B cell (primary cell): ENCODE data around the gene CHMP6. TPM values are rescaled to one million over a fixed set of nuclear protein-coding genes. Genes with fewer than 3 reads are reported as not detected.

Source experiments
- ATAC-seq: fragments of 200-7000 bp; cut with Tn5 transposase; one replicate; pipeline ENCODE4 v1.10.0; 2021; ENCODE audit warnings: low read depth, mild to moderate bottlenecking, moderate number of reproducible peaks, moderate library complexity
- CTCF ChIA-PET: fragments of 350-600 bp; sonication (Branson Sonifier 250); formaldehyde crosslinking; loops from one replicate; lab custom pipeline; 2021; ENCODE audit warnings: antibody characterized with exemption, inconsistent platforms; lab: Charles Lee
- POLR2A ChIA-PET: fragments of 350-600 bp; sonication (Branson Sonifier 250); formaldehyde crosslinking; loops from one replicate; lab custom pipeline; 2021; ENCODE audit warnings: antibody characterized with exemption; lab: Charles Lee
- DNase-seq: peaks from one replicate; pipeline ENCODE4 v3.0.0; 2013
- H2AFZ ChIP-seq: 2 replicates; pipeline ENCODE4 v1.6.1; 2012; ENCODE audit warnings: mild to moderate bottlenecking, low read depth, low read length; ENCODE audit not compliant: insufficient read depth, poor library complexity, severe bottlenecking
- H3K27ac ChIP-seq, 2 donors: 1 replicate in 1 of 2; 2 replicates in 1 of 2; pipeline ENCODE4 v1.5.1; 2012 to 2013; ENCODE audit warnings: low read length in 2 of 2, mild to moderate bottlenecking in 2 of 2, moderate library complexity in 1 of 2
- H3K27me3 ChIP-seq, 4 experiments: fragments of 200-600 bp in 1 of 4; sonication (generic) in 1 of 4; replicated peaks in 1 of 4; 1 replicate in 2 of 4; 2 replicates in 2 of 4; pipeline versions ENCODE4 v1.6.1 to v1.7.0; 2013 to 2016; ENCODE audit warnings: low read length in 3 of 4, mild to moderate bottlenecking in 2 of 4, mixed read lengths in 1 of 4, moderate library complexity in 1 of 4; ENCODE audit not compliant: insufficient read depth in 4 of 4, control insufficient read depth in 3 of 4; ENCODE audit errors: control extremely low read depth in 1 of 4
- H3K36me3 ChIP-seq, 2 experiments: replicated peaks in 1 of 2; 1 replicate in 1 of 2; 2 replicates in 1 of 2; pipeline versions ENCODE4 v1.6.1 to v1.7.1; 2013; ENCODE audit warnings: low read length in 1 of 2; ENCODE audit not compliant: insufficient read depth in 2 of 2, control insufficient read depth in 1 of 2; ENCODE audit errors: control extremely low read depth in 1 of 2, extremely low read depth in 1 of 2
- H3K4me1 ChIP-seq, 2 donors: fragments of 200-600 bp in 1 of 2; sonication (generic) in 1 of 2; 1 replicate in 1 of 2; 2 replicates in 1 of 2; pipeline versions ENCODE4 v1.5.1 to v1.6.1; 2013 to 2017; ENCODE audit warnings: low read length in 2 of 2; ENCODE audit not compliant: control insufficient read depth in 2 of 2, insufficient read depth in 2 of 2
- H3K4me2 ChIP-seq: replicated peaks from 2 replicates; pipeline ENCODE3; 2012; ENCODE audit warnings: mild to moderate bottlenecking, low read depth, low read length; ENCODE audit not compliant: poor library complexity, severe bottlenecking
- H3K4me3 ChIP-seq, 5 experiments: fragments of 200-600 bp in 1 of 5; sonication (generic) in 1 of 5; 1 replicate in 3 of 5; 2 replicates in 2 of 5; pipeline versions ENCODE4 v1.5.1 to v1.7.0; 2011 to 2016; ENCODE audit warnings: low read length in 4 of 5, mild to moderate bottlenecking in 4 of 5, low read depth in 2 of 5, control low read depth in 1 of 5, moderate library complexity in 1 of 5; ENCODE audit not compliant: insufficient read depth in 1 of 5; ENCODE audit errors: control extremely low read depth in 1 of 5, extremely low read depth in 1 of 5
- H3K79me2 ChIP-seq: fragments of 200-600 bp; sonication (generic); one replicate; pipeline ENCODE4 v1.6.0; 2016; ENCODE audit warnings: low read length; ENCODE audit not compliant: control insufficient read depth, insufficient read depth
- H3K9ac ChIP-seq: fragments of 200-600 bp; sonication (generic); 2 replicates; pipeline ENCODE4 v1.6.1; 2017; ENCODE audit warnings: mild to moderate bottlenecking, low read length, moderate library complexity
- H3K9me3 ChIP-seq, 3 donors: one replicate each; pipeline versions ENCODE4 v1.6.1 to v1.7.1; 2013; ENCODE audit warnings: low read length in 2 of 3; ENCODE audit not compliant: control insufficient read depth in 2 of 3, insufficient read depth in 1 of 3; ENCODE audit errors: control extremely low read depth in 1 of 3
- H4K20me1 ChIP-seq: 2 replicates; pipeline ENCODE4 v1.6.0; 2012; ENCODE audit warnings: mild to moderate bottlenecking, low read length; ENCODE audit not compliant: insufficient read depth, control insufficient read depth, poor library complexity, severe bottlenecking
- H3K27ac Mint-ChIP-seq: one replicate; pipeline ENCODE4 v1.8.0; 2021; ENCODE audit warnings: mixed read lengths
- H3K27me3 Mint-ChIP-seq: one replicate; pipeline ENCODE4 v1.8.0; 2021; ENCODE audit warnings: mixed read lengths
- H3K4me1 Mint-ChIP-seq: one replicate; pipeline ENCODE4 v1.8.0; 2021; ENCODE audit warnings: mixed read lengths
- H3K4me3 Mint-ChIP-seq: one replicate; pipeline ENCODE4 v1.8.0; 2021; ENCODE audit warnings: mixed read lengths
- H3K9me3 Mint-ChIP-seq: one replicate; pipeline ENCODE4 v1.8.0; 2022; ENCODE audit warnings: mixed read lengths; ENCODE audit not compliant: insufficient read depth
- EZH2 ChIP-seq: IDR thresholded peaks from 2 replicates; pipeline ENCODE4 v1.6.1; 2012; ENCODE audit warnings: borderline replicate concordance, low read depth, mild to moderate bottlenecking, moderate library complexity, low read length; ENCODE audit not compliant: insufficient read depth, poor library complexity, severe bottlenecking
- WGBS: methylation state at CpG from one replicate; pipeline ENCODE4 v1.1.5; 2013; ENCODE audit warnings: missing lambda C conversion rate; ENCODE audit not compliant: insufficient coverage; 5-methylcytosine and 5-hydroxymethylcytosine counted together
- intact Hi-C: fragments of 100-400 bp; cut with micrococcal nuclease; formaldehyde crosslinking; loops from one replicate; pipeline ENCODE4 v1.10.0; 2022
- polyA plus RNA-seq: library from polyadenylated mRNA; depleted of rRNA; stranded (reverse); fragments of >200 nt; gene quantifications from 2 replicates; pipeline ENCODE4 v1.2.3, GENCODE V29; 2012
- total RNA-seq, 2 donors: library from RNA; stranded (reverse); fragments of 120-200 nt in 1 of 2; gene quantifications; 1 replicate in 1 of 2; 2 replicates in 1 of 2; pipeline versions ENCODE4 v1.2.3 to v1.2.4, GENCODE V29; 2013 to 2022
- TF ChIP-seq, protein P1 (sequence below): fragments of 200-600 bp; IDR thresholded peaks from one replicate; pipeline ENCODE4 v1.8.0; 2022; ENCODE audit warnings: antibody characterized with exemption, mild to moderate bottlenecking

The CHMP6 gene
- total and polyA plus RNA-seq, 2 donors (not counting 1 experiment from before 2014, with no cell fraction given): 21.2 to 46.2 TPM

DNA sequence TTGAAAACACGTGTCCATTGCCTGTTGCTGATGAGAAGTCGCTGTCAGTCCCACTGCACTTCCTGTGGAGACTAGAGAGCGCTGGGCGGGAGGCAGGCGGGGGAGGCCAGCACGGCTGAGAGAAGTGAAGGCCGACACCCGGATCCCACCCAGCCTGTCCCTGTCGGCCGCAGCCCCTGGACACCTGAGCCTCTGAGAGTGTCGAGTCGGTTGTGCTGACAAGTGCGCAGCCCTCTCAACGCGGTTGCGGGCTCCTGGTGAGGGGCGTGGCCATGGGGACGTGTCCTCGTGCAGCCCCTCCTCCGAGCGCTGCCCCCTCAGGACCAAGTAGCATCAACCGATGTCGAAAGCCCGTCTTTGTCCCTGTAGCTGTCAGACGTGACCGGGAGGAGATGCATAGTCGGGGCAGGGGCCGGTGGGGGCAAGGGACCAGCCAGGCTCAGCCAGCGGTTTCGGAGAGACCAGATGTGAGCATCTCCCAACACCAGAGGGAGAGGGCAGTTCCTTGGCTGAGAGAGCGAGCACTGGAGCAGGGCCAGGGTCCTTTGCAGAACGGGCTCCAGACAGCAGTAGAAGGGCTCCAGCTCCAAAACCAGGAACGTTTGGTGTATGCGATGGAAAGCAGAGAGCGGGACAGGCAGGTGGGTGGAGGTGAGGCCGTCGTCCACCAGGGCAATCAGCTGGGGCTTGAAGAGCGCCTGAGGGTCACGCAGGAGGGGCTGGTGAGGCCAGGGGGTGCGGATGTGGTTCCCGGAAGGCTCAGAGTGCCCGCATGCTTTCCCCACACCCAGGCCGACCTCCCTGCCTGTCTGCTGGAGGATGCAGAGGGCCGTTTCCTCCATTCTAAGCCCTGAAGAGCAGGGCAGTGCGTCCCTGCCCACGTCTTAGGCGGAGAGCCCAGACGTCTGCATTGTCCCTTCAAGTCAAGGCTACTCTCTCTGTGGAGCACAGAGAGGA lies 43.3 kb upstream of the CHMP6 start:
- CTCF ChIA-PET: interaction anchor here (0.6 to 1.2 kb wide), 3 partner anchors 38 to 580 kb away, joined by 3 to 4 read pairs (median 4); no protein-coding TSS in a partner anchor
- H3K27ac ChIP-seq: no peak overlapping the region
- H3K27me3 Mint-ChIP-seq: no peaks in the 10 kb centered on the region

More for the DNA sequence above, 43.3 kb upstream of the CHMP6 start:
- peaks cover 9% of the 10 kb centered on the region for H3K4me1 Mint-ChIP-seq
- no peaks in the 10 kb centered on the region for H3K9me3 Mint-ChIP-seq
- intact Hi-C loops: no loop called here
- no peaks in the 10 kb centered on the region for H3K27me3 ChIP-seq
- H3K27ac Mint-ChIP-seq: no peak overlapping the region
- no peaks in the 10 kb centered on the region for H3K79me2 ChIP-seq
- H3K36me3 ChIP-seq: peaks cover 0 to 30% of the 10 kb centered on the region in 2 experiments
- H3K4me3 ChIP-seq: no peak overlapping the region
- no peak for TF ChIP-seq EZH2
- TF ChIP-seq, protein P1, sequence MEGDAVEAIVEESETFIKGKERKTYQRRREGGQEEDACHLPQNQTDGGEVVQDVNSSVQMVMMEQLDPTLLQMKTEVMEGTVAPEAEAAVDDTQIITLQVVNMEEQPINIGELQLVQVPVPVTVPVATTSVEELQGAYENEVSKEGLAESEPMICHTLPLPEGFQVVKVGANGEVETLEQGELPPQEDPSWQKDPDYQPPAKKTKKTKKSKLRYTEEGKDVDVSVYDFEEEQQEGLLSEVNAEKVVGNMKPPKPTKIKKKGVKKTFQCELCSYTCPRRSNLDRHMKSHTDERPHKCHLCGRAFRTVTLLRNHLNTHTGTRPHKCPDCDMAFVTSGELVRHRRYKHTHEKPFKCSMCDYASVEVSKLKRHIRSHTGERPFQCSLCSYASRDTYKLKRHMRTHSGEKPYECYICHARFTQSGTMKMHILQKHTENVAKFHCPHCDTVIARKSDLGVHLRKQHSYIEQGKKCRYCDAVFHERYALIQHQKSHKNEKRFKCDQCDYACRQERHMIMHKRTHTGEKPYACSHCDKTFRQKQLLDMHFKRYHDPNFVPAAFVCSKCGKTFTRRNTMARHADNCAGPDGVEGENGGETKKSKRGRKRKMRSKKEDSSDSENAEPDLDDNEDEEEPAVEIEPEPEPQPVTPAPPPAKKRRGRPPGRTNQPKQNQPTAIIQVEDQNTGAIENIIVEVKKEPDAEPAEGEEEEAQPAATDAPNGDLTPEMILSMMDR: no peak
- WGBS: 98% methylated on average over 48 of the region's 48 CpGs
- H2AFZ ChIP-seq: no peak overlapping the region
- ATAC-seq (no peak), DNase-seq (no peak)
- H3K4me1 ChIP-seq: peaks cover 10 to 15% of the 10 kb centered on the region in 2 donors
- POLR2A ChIA-PET: no interaction called here
- no peak overlapping the region for H3K4me2 ChIP-seq
- peaks cover 0 to 6% (median 0%) of the 10 kb centered on the region in 3 donors for H3K9me3 ChIP-seq
- no peaks in the 10 kb centered on the region for H4K20me1 ChIP-seq
- no peak overlapping the region for H3K4me3 Mint-ChIP-seq
- H3K9ac ChIP-seq: no peak overlapping the region
